IMR-90 (cell line): ENCODE results near the gene DPYD.

ENCODE experiments used
- CEBPB ChIP-seq: IDR thresholded peaks from 2 replicates; pipeline ENCODE4 v1.6.1; 2012; ENCODE audit warnings: low read depth, low read length, improper control_type of control experiment
- CTCF ChIP-seq: conservative IDR thresholded peaks from 2 replicates; pipeline ENCODE4 v1.5.1; 2012; ENCODE audit warnings: mild to moderate bottlenecking, low read depth, low read length, improper control_type of control experiment
- FOS ChIP-seq: fragments of 150-350 bp; IDR thresholded peaks from 2 replicates; pipeline ENCODE4 v1.6.1; 2016; ENCODE audit warnings: low read depth, low read length
- MXI1 ChIP-seq: IDR thresholded peaks from 2 replicates; pipeline ENCODE4 v1.6.1; 2012; ENCODE audit warnings: low read depth, mild to moderate bottlenecking, low read length, moderate library complexity, borderline replicate concordance
- POLR2A ChIP-seq: IDR thresholded peaks from 2 replicates; pipeline ENCODE4 v1.6.1; 2012; ENCODE audit warnings: mild to moderate bottlenecking, low read depth, low read length
- RAD21 ChIP-seq: IDR thresholded peaks from 2 replicates; pipeline ENCODE4 v1.6.1; 2012; ENCODE audit warnings: low read length, improper control_type of control experiment
- RCOR1 ChIP-seq: IDR thresholded peaks from 2 replicates; pipeline ENCODE4 v1.6.1; 2012; ENCODE audit warnings: mild to moderate bottlenecking, low read length, improper control_type of control experiment; ENCODE audit not compliant: insufficient replicate concordance
- RFX5 ChIP-seq: IDR thresholded peaks from 2 replicates; pipeline ENCODE4 v1.8.0; 2012; ENCODE audit warnings: low read depth, mild to moderate bottlenecking, low read length, moderate library complexity
- SMC3 ChIP-seq: fragments of 150-350 bp; IDR thresholded peaks from 2 replicates; pipeline ENCODE4 v1.6.1; 2016; ENCODE audit warnings: low read depth, mild to moderate bottlenecking, antibody characterized with exemption, low read length, moderate library complexity
- USF2 ChIP-seq: fragments of 150-350 bp; IDR thresholded peaks from 2 replicates; pipeline ENCODE4 v1.6.1; 2017; ENCODE audit warnings: mild to moderate bottlenecking, antibody characterized with exemption, low read length, low read depth

- no peak for TF ChIP-seq CTCF
- TF ChIP-seq SMC3 = no peak
- no peak for TF ChIP-seq FOS
- TF ChIP-seq RAD21 = no peak
- no peak for TF ChIP-seq MXI1
- TF ChIP-seq RCOR1 = no peak
- no peak for TF ChIP-seq POLR2A
- no peak for TF ChIP-seq USF2
- no peak for TF ChIP-seq RFX5
- no peak for TF ChIP-seq CEBPB
Observed at GRCh38 chr1:97423403-97423802, 497.4 kb downstream of the DPYD start.
